K562 (cell line): Measurements from ENCODE around the gene ENSA. TPM values are rescaled to one million over a fixed set of nuclear protein-coding genes. Genes with fewer than 3 reads are reported as not detected.
"Not testable (repeated sequence)": the region's sequence is repeated elsewhere in the genome, so short reads cannot be mapped to it uniquely, and the experiment has no call there.

Experiments used
- ATF7 ChIP-seq: fragments of 450-650 bp; IDR thresholded peaks from 2 replicates; pipeline ENCODE4 v1.7.1; 2014; ENCODE audit warnings: mild to moderate bottlenecking, moderate library complexity
- CBFA2T2 ChIP-seq: fragments of 450-650 bp; conservative IDR thresholded peaks from 2 replicates; pipeline ENCODE4 v1.6.1; 2017; ENCODE audit warnings: mild to moderate bottlenecking
- CBFA2T3 ChIP-seq: fragments of 450-650 bp; IDR thresholded peaks from 2 replicates; pipeline ENCODE4 v1.6.1; 2017
- DMBX1 ChIP-seq: fragments of 250-450 bp; sonication (Bioruptor Pico); IDR thresholded peaks from 2 replicates; pipeline ENCODE4 v1.8.0; 2022; ENCODE audit warnings: inconsistent platforms, mild to moderate bottlenecking, moderate library complexity, borderline replicate concordance
- MECOM ChIP-seq: fragments of 250-450 bp; sonication (Bioruptor Pico); IDR thresholded peaks from 2 replicates; pipeline ENCODE4 v1.8.0; 2022; ENCODE audit warnings: inconsistent platforms
- MEF2D ChIP-seq: conservative IDR thresholded peaks from 2 replicates; pipeline ENCODE4 v1.6.1; 2016; ENCODE audit warnings: low read depth, missing genetic modification characterization, missing compliant biosample characterization
- MNT ChIP-seq, 2 experiments: fragments of 450-650 bp; conservative IDR thresholded peaks; 2 replicates each; pipeline ENCODE4 v1.6.1; 2017; ENCODE audit warnings: mild to moderate bottlenecking in 2 of 2, moderate library complexity in 2 of 2
- NFRKB ChIP-seq: fragments of 450-650 bp; IDR thresholded peaks from 2 replicates; pipeline ENCODE4 v1.6.1; 2016; ENCODE audit warnings: low read depth
- NR4A1 ChIP-seq, 2 experiments: fragments of 250-450 bp in 1 of 2; fragments of 450-650 bp in 1 of 2; sonication (Bioruptor Pico) in 1 of 2; IDR thresholded peaks; 2 replicates each; pipeline versions ENCODE4 v1.4.0 to v1.6.1; 2016 to 2020; ENCODE audit warnings: mild to moderate bottlenecking in 2 of 2, missing compliant biosample characterization in 1 of 2, missing genetic modification characterization in 1 of 2, moderate library complexity in 1 of 2
- PTRF ChIP-seq: fragments of 450-650 bp; IDR thresholded peaks from 2 replicates; pipeline ENCODE4 v1.6.1; 2016; ENCODE audit warnings: mild to moderate bottlenecking, missing genetic modification characterization, missing compliant biosample characterization
- TAL1 ChIP-seq: fragments of 450-650 bp; IDR thresholded peaks from 2 replicates; pipeline ENCODE4 v1.6.1; 2016; ENCODE audit warnings: mild to moderate bottlenecking
- TCFL5 ChIP-seq: fragments of 250-450 bp; sonication (Bioruptor Pico); conservative IDR thresholded peaks from 2 replicates; pipeline ENCODE4 v1.6.1; 2021; ENCODE audit warnings: mild to moderate bottlenecking, moderate library complexity, matching md5 sums
- THRB ChIP-seq: fragments of 450-650 bp; formaldehyde crosslinking; conservative IDR thresholded peaks from 2 replicates; pipeline ENCODE4 v1.4.0; 2022; ENCODE audit warnings: mild to moderate bottlenecking, missing genetic modification characterization
- ZBTB12 ChIP-seq: fragments of 250-450 bp; sonication (Bioruptor Pico); IDR thresholded peaks from 2 replicates; pipeline ENCODE4 v1.4.0; 2020
- ZBTB17 ChIP-seq: fragments of 450-650 bp; formaldehyde crosslinking; IDR thresholded peaks from 2 replicates; pipeline ENCODE4 v1.4.0; 2020; ENCODE audit warnings: mild to moderate bottlenecking
- ZNF311 ChIP-seq: fragments of 250-450 bp; sonication (Bioruptor Pico); IDR thresholded peaks from 2 replicates; pipeline ENCODE4 v1.4.0; 2020; ENCODE audit warnings: mild to moderate bottlenecking, moderate library complexity
- ZNF347 ChIP-seq: fragments of 450-650 bp; formaldehyde crosslinking; IDR thresholded peaks from 2 replicates; pipeline ENCODE4 v1.4.0; 2020; ENCODE audit warnings: low read depth, mild to moderate bottlenecking, moderate library complexity
- ZNF354B ChIP-seq: fragments of 250-450 bp; sonication (Bioruptor Pico); IDR thresholded peaks from 2 replicates; pipeline ENCODE4 v1.4.0; 2020
- ZNF586 ChIP-seq: fragments of 450-650 bp; formaldehyde crosslinking; conservative IDR thresholded peaks from 2 replicates; pipeline ENCODE4 v1.4.0; 2020; ENCODE audit warnings: mild to moderate bottlenecking, moderate library complexity
- polyA plus RNA-seq, 8 experiments: library from polyadenylated mRNA; depleted of rRNA in 4 of 8; stranded (reverse) in 5 of 8; unstranded in 3 of 8; fragments of >200 nt; fragmentation: Nextera tagmentation in 2 of 8; fragmentation: Illumina TruSeq in 1 of 8; extraction: Ambion mirVana in 2 of 8; extraction: Trizol in 1 of 8; gene quantifications; 2 replicates each; pipeline versions ENCODE4 v1.2.1 to v1.2.3, GENCODE V29; 2011 to 2014; ENCODE audit warnings: inconsistent platforms in 1 of 8, missing spikeins in 1 of 8
- total RNA-seq, 7 experiments: library from RNA; depleted of rRNA in 6 of 7; stranded (reverse); fragments of >200 nt in 6 of 7; fragmentation: Illumina TruSeq in 2 of 7; extraction: Trizol in 2 of 7; gene quantifications; 2 replicates each; pipeline versions ENCODE4 v1.2.1 to v1.2.3, GENCODE V29; 2011 to 2021; ENCODE audit warnings: low replicate concordance in 1 of 7
- TF ChIP-seq, protein P1 (sequence below): fragments of 450-650 bp; formaldehyde crosslinking; IDR thresholded peaks from 2 replicates; pipeline ENCODE4 v1.4.0; 2022; ENCODE audit warnings: missing genetic modification characterization
- TF ChIP-seq, protein P2 (sequence below): fragments of 450-650 bp; IDR thresholded peaks from 2 replicates; pipeline ENCODE4 v1.6.1; 2016; ENCODE audit warnings: missing biosample characterization, missing genetic modification characterization

ENSA gene
- total and polyA plus RNA-seq, 9 of the 15 experiments (the other 6 are each of a cell fraction or from before 2014, with no cell fraction given) = 68.1 to 605 (median 188) TPM

GRCh38 chr1:150634839-150635622 lies 5.6 kb upstream of the ENSA start (continued):
- TF ChIP-seq ATF7 (0 out of 2 replicates have a peak, but pooled peaks have one; percentile 13), NR4A1 (tag; IDR thresholded peaks at IDR 0.05) (peak; percentile 91), NFRKB (0 out of 2 replicates have a peak, but pooled peaks have one; percentile 29), ZNF347 (0 out of 2 replicates have a peak, but pooled peaks have one; percentile 14), PTRF (tag) (peak; percentile 74; the same call in 1 of the 2 replicates), ZNF586 (CRISPR knock-in tag) (peak; percentile 32; the same call in 1 of the 2 replicates), DMBX1 (CRISPR knock-in tag) (peak; percentile 92), THRB (CRISPR knock-in tag) (0 out of 2 replicates have a peak, but pooled peaks have one; percentile 45), ZBTB12 (CRISPR knock-in tag) (0 out of 2 replicates have a peak, but pooled peaks have one; percentile 32), CBFA2T3 (peak; percentile 73), MNT (conservative IDR thresholded peaks at IDR 0.05) (peak; percentile 75 to 86), CBFA2T2 (peak; percentile 57), TAL1 (peak; percentile 37), TCFL5 (CRISPR knock-in tag) (peak; percentile 69; the same call in 1 of the 2 replicates), MECOM (CRISPR knock-in tag) (peak; percentile 10; the same call in 1 of the 2 replicates), ZBTB17 (CRISPR knock-in tag) (peak; percentile 64; the same call in 1 of the 2 replicates), ZNF354B (CRISPR knock-in tag) (peak; percentile 24; the same call in 1 of the 2 replicates), ZNF311 (CRISPR knock-in tag) (peak; percentile 95), MEF2D (tag) (peak; percentile 82)
- not testable (repeated sequence) for TF ChIP-seq NR4A1 (CRISPR knock-in tag; IDR thresholded peaks at IDR 0.05)
- TF ChIP-seq, protein P1, sequence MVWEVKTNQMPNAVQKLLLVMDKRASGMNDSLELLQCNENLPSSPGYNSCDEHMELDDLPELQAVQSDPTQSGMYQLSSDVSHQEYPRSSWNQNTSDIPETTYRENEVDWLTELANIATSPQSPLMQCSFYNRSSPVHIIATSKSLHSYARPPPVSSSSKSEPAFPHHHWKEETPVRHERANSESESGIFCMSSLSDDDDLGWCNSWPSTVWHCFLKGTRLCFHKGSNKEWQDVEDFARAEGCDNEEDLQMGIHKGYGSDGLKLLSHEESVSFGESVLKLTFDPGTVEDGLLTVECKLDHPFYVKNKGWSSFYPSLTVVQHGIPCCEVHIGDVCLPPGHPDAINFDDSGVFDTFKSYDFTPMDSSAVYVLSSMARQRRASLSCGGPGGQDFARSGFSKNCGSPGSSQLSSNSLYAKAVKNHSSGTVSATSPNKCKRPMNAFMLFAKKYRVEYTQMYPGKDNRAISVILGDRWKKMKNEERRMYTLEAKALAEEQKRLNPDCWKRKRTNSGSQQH (CRISPR knock-in tag) = peak; percentile 39; the same call in 1 of the 2 replicates
- TF ChIP-seq, protein P2, sequence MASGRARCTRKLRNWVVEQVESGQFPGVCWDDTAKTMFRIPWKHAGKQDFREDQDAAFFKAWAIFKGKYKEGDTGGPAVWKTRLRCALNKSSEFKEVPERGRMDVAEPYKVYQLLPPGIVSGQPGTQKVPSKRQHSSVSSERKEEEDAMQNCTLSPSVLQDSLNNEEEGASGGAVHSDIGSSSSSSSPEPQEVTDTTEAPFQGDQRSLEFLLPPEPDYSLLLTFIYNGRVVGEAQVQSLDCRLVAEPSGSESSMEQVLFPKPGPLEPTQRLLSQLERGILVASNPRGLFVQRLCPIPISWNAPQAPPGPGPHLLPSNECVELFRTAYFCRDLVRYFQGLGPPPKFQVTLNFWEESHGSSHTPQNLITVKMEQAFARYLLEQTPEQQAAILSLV (tag) = peak; percentile 69; the same call in 1 of the 2 replicates
